Cardiac muscle cell (in vitro differentiated cells and primary cell): ENCODE measurements around the gene SYPL1. TPM values are rescaled to one million over a fixed set of nuclear protein-coding genes. Genes with fewer than 3 reads are reported as not detected.

Experiments used
- DNase-seq, 2 donors: peaks; one replicate each; pipeline versions ENCODE4 v3.0.0 to v3.0.0-alpha.2; 2010 to 2017; ENCODE audit warnings: low read depth in 1 of 2, low spot score in 1 of 2
- H3K27ac ChIP-seq: fragments of 200-600 bp; sonication (generic); 2 replicates; pipeline ENCODE4 v1.5.1; 2016
- H3K27me3 ChIP-seq: fragments of 200-600 bp; sonication (generic); 2 replicates; pipeline ENCODE4 v1.6.0; 2016; ENCODE audit warnings: control low read depth
- H3K36me3 ChIP-seq: fragments of 200-600 bp; sonication (generic); 2 replicates; pipeline ENCODE4 v1.5.1; 2016; ENCODE audit warnings: control low read depth
- H3K4me1 ChIP-seq: fragments of 200-600 bp; sonication (generic); 2 replicates; pipeline ENCODE4 v1.8.1; 2017; ENCODE audit warnings: low read depth, mild to moderate bottlenecking, mixed run types
- H3K4me3 ChIP-seq: fragments of 200-600 bp; sonication (generic); 2 replicates; pipeline ENCODE4 v1.5.1; 2016; ENCODE audit warnings: mild to moderate bottlenecking
- H3K9me3 ChIP-seq: fragments of 200-600 bp; sonication (generic); 2 replicates; pipeline ENCODE4 v1.5.1; 2017; ENCODE audit warnings: low read depth, mild to moderate bottlenecking, control low read depth
- CTCF ChIP-seq: IDR thresholded peaks from 2 replicates; pipeline ENCODE4 v1.5.1; 2012; ENCODE audit warnings: low read depth, mild to moderate bottlenecking, low read length
- polyA plus RNA-seq: library from polyadenylated mRNA; unstranded; fragments of >200 nt; fragmentation: Nextera tagmentation; extraction: Ambion mirVana; gene quantifications from 2 replicates; pipeline ENCODE4 v1.2.1, GENCODE V29; 2016
- total RNA-seq: library from RNA; depleted of rRNA; stranded (reverse); fragments of >200 nt; gene quantifications from 2 replicates; pipeline ENCODE4 v1.2.3, GENCODE V29; 2016

SYPL1 gene
- total and polyA plus RNA-seq, 2 experiments from 2014 or later: 37.8 to 80.9 TPM

DNA sequence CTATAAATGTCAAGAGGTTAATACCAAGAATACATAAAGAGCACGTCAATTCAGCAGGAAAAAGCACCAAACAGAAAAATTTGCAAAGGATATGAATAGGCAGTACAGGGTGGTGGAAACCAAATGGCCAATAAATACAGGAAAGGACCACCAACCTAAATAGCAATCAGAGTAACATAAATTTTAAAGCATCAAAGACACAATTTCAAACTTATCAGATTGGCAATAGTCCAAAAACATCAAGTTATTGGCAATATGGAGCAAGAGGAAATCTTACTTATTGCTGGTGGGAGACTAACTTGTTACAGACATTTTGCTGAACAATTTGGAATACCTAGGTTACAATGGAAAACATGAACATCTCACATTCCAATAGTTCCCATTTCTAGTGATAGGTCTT, 24.1 kb downstream of the SYPL1 start:
- Histone ChIP-seq H3K9me3 (no peaks in the 10 kb centered on the region), H3K4me1 (no peaks in the 10 kb centered on the region), H3K36me3 (peaks cover 18% of the 10 kb centered on the region), H3K27ac (no peak overlapping the region), H3K4me3 (no peak overlapping the region), H3K27me3 (no peaks in the 10 kb centered on the region)
- no peak for TF ChIP-seq CTCF
- no peak for DNase-seq

GRCh38 chr7:106086062-106086461, 26.1 kb downstream of the SYPL1 start:
- no peaks in the 10 kb centered on the region for H3K9me3 ChIP-seq
- TF ChIP-seq CTCF: no peak
- H3K4me1 ChIP-seq: no peaks in the 10 kb centered on the region
- no peak overlapping the region for H3K4me3 ChIP-seq
- DNase-seq: no peak
- peaks cover 6% of the 10 kb centered on the region for H3K36me3 ChIP-seq
- no peaks in the 10 kb centered on the region for H3K27me3 ChIP-seq
- H3K27ac ChIP-seq: no peak overlapping the region

DNA sequence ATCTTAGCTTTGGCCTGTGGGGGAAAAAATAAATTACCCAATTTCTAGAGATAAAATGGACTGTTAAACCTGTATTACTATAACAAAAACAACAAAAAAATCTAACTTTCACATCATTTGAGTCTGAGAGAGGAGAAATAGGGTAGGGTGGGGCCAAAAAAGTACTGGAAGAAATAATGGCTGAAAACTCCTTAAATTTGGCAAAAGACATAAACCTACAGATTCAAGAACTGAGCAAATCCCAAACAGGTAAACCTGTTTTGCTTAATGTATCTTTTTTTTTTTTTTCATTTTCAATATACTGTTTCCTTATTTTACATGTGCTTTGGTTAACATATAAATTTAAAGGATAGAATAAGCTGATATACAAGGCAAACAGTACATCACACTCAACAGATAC, 27.1 kb downstream of the SYPL1 start:
- Histone ChIP-seq H3K4me1 (no peaks in the 10 kb centered on the region), H3K4me3 (no peak overlapping the region), H3K27me3 (no peaks in the 10 kb centered on the region), H3K9me3 (no peaks in the 10 kb centered on the region), H3K36me3 (peaks cover 5% of the 10 kb centered on the region), H3K27ac (no peak overlapping the region)
- DNase-seq: no peak
- no peak for TF ChIP-seq CTCF

GRCh38 chr7:106083717-106084116, 28.4 kb downstream of the SYPL1 start:
- H3K4me1 ChIP-seq: no peaks in the 10 kb centered on the region
- DNase-seq: no peak
- TF ChIP-seq CTCF: no peak

GRCh38 chr7:106082087-106082854, 29.8 kb downstream of the SYPL1 start:
- no peaks in the 10 kb centered on the region for H3K4me1 ChIP-seq
- no peaks in the 10 kb centered on the region for H3K9me3 ChIP-seq
- TF ChIP-seq CTCF: no peak
- H3K36me3 ChIP-seq: no peaks in the 10 kb centered on the region
- DNase-seq: no peak
- no peak overlapping the region for H3K27ac ChIP-seq
- H3K4me3 ChIP-seq: no peak overlapping the region
- H3K27me3 ChIP-seq: no peaks in the 10 kb centered on the region

More at GRCh38 chr7:106083717-106084116, 28.4 kb downstream of the SYPL1 start:
- H3K4me3 ChIP-seq: no peak overlapping the region
- no peaks in the 10 kb centered on the region for H3K9me3 ChIP-seq
- no peaks in the 10 kb centered on the region for H3K27me3 ChIP-seq
- H3K27ac ChIP-seq: no peak overlapping the region
- H3K36me3 ChIP-seq: no peaks in the 10 kb centered on the region
